ENCODE results near the gene ELOB. TPM values are rescaled to one million over a fixed set of nuclear protein-coding genes. Genes with fewer than 3 reads are reported as not detected.

Gene ELOB
- total and polyA plus RNA-seq, 2 of the 13 experiments (the other 11 are each of a cell fraction or from before 2014, with no cell fraction given), result 208 to 225 TPM

- TF ChIP-seq IKZF4 (CRISPR knock-in tag; IDR thresholded peaks at IDR 0.05; ENCODE audit: borderline replicate concordance, low read depth, not compliant biosample characterization) (peak; percentile 1), ZBTB14 (CRISPR knock-in tag; IDR thresholded peaks at IDR 0.05) (peak; percentile 69)
- TF ChIP-seq, protein P1, sequence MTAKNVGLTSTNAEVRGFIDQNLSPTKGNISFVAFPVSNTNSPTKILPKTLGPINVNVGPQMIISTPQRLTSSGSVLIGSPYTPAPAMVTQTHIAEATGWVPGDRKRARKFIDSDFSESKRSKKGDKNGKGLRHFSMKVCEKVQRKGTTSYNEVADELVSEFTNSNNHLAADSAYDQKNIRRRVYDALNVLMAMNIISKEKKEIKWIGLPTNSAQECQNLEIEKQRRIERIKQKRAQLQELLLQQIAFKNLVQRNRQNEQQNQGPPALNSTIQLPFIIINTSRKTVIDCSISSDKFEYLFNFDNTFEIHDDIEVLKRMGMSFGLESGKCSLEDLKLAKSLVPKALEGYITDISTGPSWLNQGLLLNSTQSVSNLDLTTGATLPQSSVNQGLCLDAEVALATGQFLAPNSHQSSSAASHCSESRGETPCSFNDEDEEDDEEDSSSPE (CRISPR knock-in tag; IDR thresholded peaks at IDR 0.05), result 0 out of 2 replicates have a peak, but pooled peaks have one; percentile 46
These were observed 24.0 kb downstream of the ELOB start (continued) for GRCh38 chr16:2752850-2753732.

DNA sequence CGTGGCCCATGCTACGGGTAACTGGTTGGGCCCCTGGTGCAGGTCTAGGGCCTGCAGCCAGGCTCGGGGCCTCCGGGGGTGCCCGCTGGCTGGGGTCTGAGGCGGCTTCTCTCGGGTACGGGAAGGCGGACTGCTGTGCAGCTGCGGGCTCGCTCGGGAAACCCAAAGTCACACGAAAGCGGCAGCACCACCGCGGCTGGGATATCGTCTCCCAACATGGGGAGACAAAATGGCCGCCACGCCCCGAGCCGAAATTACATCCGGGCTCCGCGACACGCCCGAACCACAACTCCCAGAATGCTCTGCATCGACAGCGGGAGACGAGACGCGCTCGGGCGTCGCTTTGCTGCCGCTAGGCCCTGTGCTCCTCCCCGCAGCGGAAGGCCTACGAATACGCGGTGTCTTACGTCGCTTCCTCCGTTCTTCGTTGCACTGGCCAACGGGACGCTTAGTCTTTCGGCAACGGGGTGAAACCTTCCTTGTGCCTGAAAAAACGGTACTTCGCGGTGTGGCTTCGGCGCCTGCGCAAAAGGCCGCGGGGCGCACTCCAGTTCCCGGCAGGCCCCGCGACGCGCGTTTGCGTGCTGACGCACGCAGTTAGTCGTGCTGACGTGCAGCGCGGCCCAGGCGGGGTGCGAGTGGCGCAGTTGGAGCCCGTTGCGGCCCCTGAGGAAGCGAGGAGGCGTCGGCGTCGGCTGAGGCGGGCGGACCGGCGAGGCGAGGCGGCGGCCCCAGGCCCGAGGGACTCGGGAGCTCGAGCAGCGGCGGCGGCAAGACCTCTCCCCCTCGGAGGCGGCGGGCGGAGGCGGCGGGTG lies 24.8 kb downstream of the ELOB start, which contains the start of gene SRRM2:
Gene SRRM2 (plus strand): TSS at position 604 of the 815 bp plus-strand sequence. CDS start 3,727 bp downstream, outside the sequence.
- in situ Hi-C loops (cut with HindIII; ENCODE audit: extremely low pct_ligation_motif_present, low pct_unique_long_range_greater_than_20kb) (no loop called here), intact Hi-C loops (cut with micrococcal nuclease; ENCODE audit: unreplicated experiment) (no loop called here)
- Histone ChIP-seq H3K4me1 (ENCODE audit: insufficient read depth, low read length) (peaks cover 40% of the 10 kb centered on the region), H3K9me3 (ENCODE audit: low read length) (no peaks in the 10 kb centered on the region), H3K9ac (ENCODE audit: insufficient read depth, low read depth, low read length) (peak within 1 kb of the TSS; percentile 100), H3K27me3 (ENCODE audit: control insufficient read depth in 1 of 2, insufficient read depth in 2 of 2, low read length in 2 of 2) (no peaks in the 10 kb centered on the region; a peak in 1 of 5 replicates), H3K79me2 (ENCODE audit: insufficient read depth, low read length) (peaks cover 57% of the 10 kb centered on the region), H2AFZ (ENCODE audit: low read length) (peak within 1 kb of the TSS; percentile 95), H3K4me2 (ENCODE audit: low read depth, low read length) (peak within 1 kb of the TSS; percentile 97), H3K4me3 (replicated peaks in 1 of 3; ENCODE audit: insufficient read depth in 1 of 3, low read depth in 2 of 3, low read length in 3 of 3) (peak within 1 kb of the TSS; percentile 74 to 93 (median 83)), H4K20me1 (ENCODE audit: insufficient read depth, low read length) (peaks cover 41% of the 10 kb centered on the region), H3K27ac (ENCODE audit: extremely low read length, insufficient read depth, low read length) (peak within 1 kb of the TSS; percentile 100), H3K36me3 (replicated peaks in 1 of 2; ENCODE audit: control insufficient read depth in 1 of 2, insufficient read depth in 2 of 2, low read length in 2 of 2) (peaks cover 5 to 16% of the 10 kb centered on the region in 2 experiments; a peak in 3 of 5 replicates)
- POLR2A ChIA-PET, result interaction anchor here (0.6 to 5.1 kb wide), 22 partner anchors 10 to 597 kb away, joined by 3 to 74 read pairs (median 6); partner anchors contain the start of genes ELOB, FLYWCH1, FLYWCH2 and HCFC1R1
- CTCF ChIA-PET (ENCODE audit: low intra/inter-chr PET ratio, low total read pairs), result no interaction called here
- FAIRE-seq (no peak), ATAC-seq (peak; percentile 89), DNase-seq (ENCODE audit: low spot score) (peak; percentile 90)
- 2% methylated on average over 26 of the region's 99 CpGs for WGBS (ENCODE audit: low lambda C conversion rate)
- BruUV-seq (replicated peaks), result no TSS peak
- no peak for TF ChIP-seq PATZ1 (CRISPR knock-in tag; IDR thresholded peaks at IDR 0.05)
- no peak for TF ChIP-seq ZNF550 (CRISPR knock-in tag; IDR thresholded peaks at IDR 0.05; ENCODE audit: borderline replicate concordance)
- no peak for TF ChIP-seq ATF5 (CRISPR knock-in tag; IDR thresholded peaks at IDR 0.05; ENCODE audit: low read depth)
- TF ChIP-seq SRSF1 (optimal IDR thresholded peaks at IDR 0.05; ENCODE audit: low read depth, low read length), result peak; percentile 82
- TF ChIP-seq, protein P2, sequence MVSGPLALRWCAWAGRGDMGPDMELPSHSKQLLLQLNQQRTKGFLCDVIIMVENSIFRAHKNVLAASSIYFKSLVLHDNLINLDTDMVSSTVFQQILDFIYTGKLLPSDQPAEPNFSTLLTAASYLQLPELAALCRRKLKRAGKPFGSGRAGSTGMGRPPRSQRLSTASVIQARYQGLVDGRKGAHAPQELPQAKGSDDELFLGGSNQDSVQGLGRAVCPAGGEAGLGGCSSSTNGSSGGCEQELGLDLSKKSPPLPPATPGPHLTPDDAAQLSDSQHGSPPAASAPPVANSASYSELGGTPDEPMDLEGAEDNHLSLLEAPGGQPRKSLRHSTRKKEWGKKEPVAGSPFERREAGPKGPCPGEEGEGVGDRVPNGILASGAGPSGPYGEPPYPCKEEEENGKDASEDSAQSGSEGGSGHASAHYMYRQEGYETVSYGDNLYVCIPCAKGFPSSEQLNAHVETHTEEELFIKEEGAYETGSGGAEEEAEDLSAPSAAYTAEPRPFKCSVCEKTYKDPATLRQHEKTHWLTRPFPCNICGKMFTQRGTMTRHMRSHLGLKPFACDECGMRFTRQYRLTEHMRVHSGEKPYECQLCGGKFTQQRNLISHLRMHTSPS (CRISPR knock-in tag; IDR thresholded peaks at IDR 0.05; ENCODE audit: low read depth), result no peak
- 0 out of 2 replicates have a peak, but pooled peaks have one; percentile 25 for TF ChIP-seq REXO4 (CRISPR knock-in tag; IDR thresholded peaks at IDR 0.05; ENCODE audit: borderline replicate concordance)
- TF ChIP-seq HNRNPLL (IDR thresholded peaks at IDR 0.05; ENCODE audit: low read depth, low read length, poor library complexity, severe bottlenecking), result peak; percentile 88
- TF ChIP-seq ARID2 (CRISPR knock-in tag; IDR thresholded peaks at IDR 0.05; ENCODE audit: borderline replicate concordance), result no peak

All from HepG2 (cell line).